ENCODE measurements around the gene CTRL. TPM values are rescaled to one million over a fixed set of nuclear protein-coding genes. Genes with fewer than 3 reads are reported as not detected.

The CTRL gene
- total RNA-seq, 4 donors from 2014 or later, result 0.87 to 3.6 (median 1.6) TPM

GRCh38 chr16:67909056-67909742, 22.5 kb downstream of the CTRL start:
- Histone ChIP-seq H3K27me3 (no peaks in the 10 kb centered on the region), H3K36me3 (peaks cover 0 to 54% (median 14%) of the 10 kb centered on the region in 3 donors), H3K27ac (no peak overlapping the region), H3K4me1 (peaks cover 0 to 9% (median 0%) of the 10 kb centered on the region in 4 donors), H3K4me3 (no peak overlapping the region), H3K9me3 (no peaks in the 10 kb centered on the region)
- 95% methylated on average over 33 to 36 of the region's 36 CpGs for WGBS, 2 donors
- no peak for DNase-seq (ENCODE audit: low spot score in 2 of 2)
- TF ChIP-seq CTCF (IDR thresholded peaks at IDR 0.05) (no peak), EP300 (IDR thresholded peaks at IDR 0.05) (no peak), POLR2A (IDR thresholded peaks at IDR 0.05) (no peak)

GRCh38 chr16:67907397-67908180, 24.1 kb downstream of the CTRL start:
- peaks cover 0 to 62% (median 19%) of the 10 kb centered on the region in 3 donors for H3K36me3 ChIP-seq
- H3K4me3 ChIP-seq, result no peak overlapping the region
- no peaks in the 10 kb centered on the region for H3K27me3 ChIP-seq
- no peak for DNase-seq (ENCODE audit: low spot score in 2 of 2)
- H3K27ac ChIP-seq, result no peak overlapping the region
- WGBS, 2 donors, result 85 to 89% methylated on average over 11 of the region's 11 CpGs
- H3K4me1 ChIP-seq, result peaks cover 0 to 9% (median 0%) of the 10 kb centered on the region in 4 donors
- no peaks in the 10 kb centered on the region for H3K9me3 ChIP-seq
- TF ChIP-seq CTCF (IDR thresholded peaks at IDR 0.05), result no peak
- no peak for TF ChIP-seq POLR2A (IDR thresholded peaks at IDR 0.05)
- TF ChIP-seq EP300 (IDR thresholded peaks at IDR 0.05), result no peak

GRCh38 chr16:67902831-67903230, 28.8 kb downstream of the CTRL start:
- peaks cover 0 to 12% (median 2%) of the 10 kb centered on the region in 4 donors for H3K4me1 ChIP-seq
- no peaks in the 10 kb centered on the region for H3K27me3 ChIP-seq
- 73 to 82% methylated on average over 4 of the region's 4 CpGs for WGBS, 2 donors
- H3K27ac ChIP-seq, result no peak overlapping the region
- peaks cover 0 to 30% (median 4%) of the 10 kb centered on the region in 3 donors for H3K36me3 ChIP-seq
- no peak overlapping the region for H3K4me3 ChIP-seq
- H3K9me3 ChIP-seq, result no peaks in the 10 kb centered on the region
- DNase-seq (ENCODE audit: low spot score in 2 of 2), result no peak
- TF ChIP-seq CTCF (IDR thresholded peaks at IDR 0.05) (no peak), EP300 (IDR thresholded peaks at IDR 0.05) (no peak), POLR2A (IDR thresholded peaks at IDR 0.05) (no peak)

- no peak for DNase-seq (ENCODE audit: low spot score in 2 of 2)
- H3K27ac ChIP-seq, result no peak overlapping the region
- H3K36me3 ChIP-seq, result peaks cover 0 to 30% (median 4%) of the 10 kb centered on the region in 3 donors
- WGBS, 2 donors, result 93 to 95% methylated on average over 5 of the region's 5 CpGs
- H3K4me3 ChIP-seq, result no peak overlapping the region
- TF ChIP-seq EP300 (IDR thresholded peaks at IDR 0.05) (no peak), CTCF (IDR thresholded peaks at IDR 0.05) (no peak), POLR2A (IDR thresholded peaks at IDR 0.05) (no peak)
- no peaks in the 10 kb centered on the region for H3K27me3 ChIP-seq
- H3K9me3 ChIP-seq, result no peaks in the 10 kb centered on the region
- H3K4me1 ChIP-seq, result peaks cover 0 to 23% (median 12%) of the 10 kb centered on the region in 4 donors
Measured at GRCh38 chr16:67901734-67902133, 29.9 kb downstream of the CTRL start.

GRCh38 chr16:67897231-67897630, 34.4 kb downstream of the CTRL start:
- no peak for TF ChIP-seq CTCF (IDR thresholded peaks at IDR 0.05)
- peak in 1 of 2 donors; percentile 13 for TF ChIP-seq POLR2A (IDR thresholded peaks at IDR 0.05)
- peak; percentile 14 to 71 for TF ChIP-seq EP300 (IDR thresholded peaks at IDR 0.05)
- H3K27me3 ChIP-seq, result no peaks in the 10 kb centered on the region
- no peaks in the 10 kb centered on the region for H3K9me3 ChIP-seq
- H3K27ac ChIP-seq, result peak overlapping the region in 3 of 4 donors; percentile 51 to 82 (median 82)
- peak in 1 of 2 donors; percentile 71 for DNase-seq (ENCODE audit: low spot score in 2 of 2)
- H3K4me1 ChIP-seq, result peaks cover 3 to 59% (median 32%) of the 10 kb centered on the region in 4 donors
- peaks cover 0 to 8% (median 0%) of the 10 kb centered on the region in 3 donors for H3K36me3 ChIP-seq
- H3K4me3 ChIP-seq, result no peak overlapping the region
- 59 to 60% methylated on average over 3 of the region's 3 CpGs for WGBS, 2 donors
